ENCODE measurements around the gene COG2.
"Not testable (repeated sequence)": the region's sequence is repeated elsewhere in the genome, so short reads cannot be mapped to it uniquely, and the experiment has no call there.

The COG2 gene

DNA sequence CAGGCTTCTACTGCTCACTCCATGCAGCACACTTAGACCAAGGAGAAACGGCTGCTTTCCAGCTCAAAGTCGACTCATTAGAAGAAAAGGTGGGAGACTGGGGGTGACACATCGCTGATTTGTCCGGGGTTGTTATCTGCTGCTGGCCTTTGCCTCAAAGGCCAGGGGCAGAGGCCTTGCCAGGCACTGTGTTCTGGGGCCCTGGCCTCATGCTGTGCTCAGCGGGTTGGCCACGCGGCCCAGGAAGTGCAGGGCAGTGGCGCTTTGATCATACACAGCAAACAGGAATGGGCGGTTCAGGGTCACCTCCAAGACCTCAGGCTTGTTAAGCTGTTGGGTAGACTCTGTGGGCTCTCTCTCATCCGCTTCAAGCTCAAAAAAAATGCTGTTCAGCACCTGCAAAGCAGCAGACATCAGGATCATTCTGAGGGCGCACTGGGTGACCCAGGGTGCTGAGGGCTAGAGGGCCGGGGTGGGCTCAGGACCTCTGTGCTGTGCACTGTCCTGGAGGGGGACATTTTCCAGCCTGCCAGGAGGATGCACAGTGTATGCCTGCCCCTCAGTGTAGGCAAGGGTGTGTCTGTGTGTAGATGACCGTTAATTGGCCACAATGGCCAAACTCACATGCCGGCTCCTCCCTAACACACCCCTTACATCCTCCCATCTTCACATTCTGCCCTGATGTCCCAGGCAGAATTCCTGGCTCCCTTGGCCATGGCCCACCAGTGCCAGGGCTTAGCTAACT is 60.8 kb downstream of the COG2 start:
- no peak for DNase-seq

DNA sequence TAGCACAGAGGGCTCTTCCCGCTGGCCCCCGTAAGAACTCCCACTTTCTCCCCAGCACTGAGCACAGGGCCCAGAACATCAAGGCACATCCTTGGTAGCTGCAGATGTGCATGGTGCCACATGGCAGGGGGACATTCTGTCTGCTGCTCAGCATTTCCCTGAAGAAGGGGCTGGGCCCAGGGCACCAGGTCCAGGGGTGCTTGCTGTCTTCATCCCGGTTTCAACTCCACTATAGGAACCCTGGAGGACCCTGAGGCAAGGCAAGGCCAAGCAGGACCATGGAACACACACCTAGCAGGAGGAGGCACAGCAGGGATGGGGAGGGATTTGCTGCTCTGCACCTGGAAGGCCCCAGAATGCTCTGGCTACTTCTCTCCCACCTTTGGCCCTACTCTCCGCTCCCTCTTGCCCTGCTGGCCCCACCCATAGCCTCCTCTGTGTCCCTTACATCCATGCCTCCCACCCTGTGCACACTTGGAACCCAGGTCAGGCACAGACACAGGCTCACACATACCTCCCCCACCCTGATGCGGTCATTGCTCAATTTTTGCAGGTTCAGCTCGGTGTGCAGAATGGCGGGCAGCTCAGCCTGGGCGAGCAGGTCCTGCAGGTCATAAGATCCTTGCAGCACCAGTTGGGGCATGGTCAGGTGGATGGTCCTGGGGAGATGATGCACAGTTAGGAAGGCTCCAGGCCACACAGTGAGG is 61.6 kb downstream of the COG2 start:
- no peak for DNase-seq

DNA sequence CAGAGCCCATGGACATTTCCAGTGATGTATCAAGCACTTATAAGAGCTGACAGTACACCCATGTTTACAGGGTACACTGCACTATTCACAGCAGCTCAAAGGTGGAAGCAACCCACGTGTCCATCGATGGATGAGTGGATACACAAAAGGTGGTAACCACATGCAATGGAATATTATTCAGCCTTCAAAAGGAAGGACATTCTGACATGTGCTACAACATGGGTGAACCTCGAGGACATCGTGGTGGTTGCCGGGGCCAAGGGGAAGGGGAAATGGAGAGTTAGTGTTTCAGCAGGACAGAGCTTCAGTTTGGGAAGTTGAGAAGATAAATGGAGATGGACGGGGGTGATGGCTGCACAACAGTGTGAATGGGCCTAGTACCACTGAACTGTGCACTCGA is 62.5 kb downstream of the COG2 start:
- DNase-seq = no peak

DNA sequence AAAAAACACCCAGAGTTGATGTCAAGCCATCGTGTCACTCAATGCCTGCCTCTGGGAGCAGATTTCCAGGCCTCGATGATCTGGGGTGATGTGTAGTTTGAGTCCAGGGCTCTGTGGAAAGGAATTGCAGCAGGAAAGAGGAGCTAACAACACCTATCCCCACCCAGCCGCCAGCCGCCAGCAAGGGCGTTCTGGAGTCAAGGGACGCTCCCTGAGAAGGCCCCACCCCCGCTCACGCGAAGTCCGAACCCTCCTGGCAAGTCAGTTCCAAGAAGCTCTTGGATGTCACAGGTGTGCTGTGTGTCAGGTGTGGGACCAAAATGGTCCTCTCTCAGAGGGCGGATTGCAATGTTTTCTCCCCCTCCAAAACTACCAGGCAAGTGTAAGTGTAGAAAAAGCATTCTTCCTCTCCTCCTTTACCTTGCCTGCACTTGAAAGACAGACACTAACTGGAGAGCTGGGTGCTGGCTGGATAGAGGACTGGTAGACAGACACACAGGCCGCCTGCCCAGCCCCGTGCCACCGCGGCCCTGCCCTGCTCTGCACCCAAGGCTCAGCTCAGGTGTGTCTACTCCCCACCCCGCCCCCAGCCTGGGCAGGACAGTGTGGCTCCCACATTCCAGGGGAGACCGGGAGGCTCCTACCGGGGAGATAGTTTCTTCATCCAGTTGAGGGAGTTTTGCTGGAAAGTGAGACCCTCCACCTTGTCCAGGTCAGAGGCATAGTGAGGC is 63.2 kb downstream of the COG2 start:
- no peak for DNase-seq

DNA sequence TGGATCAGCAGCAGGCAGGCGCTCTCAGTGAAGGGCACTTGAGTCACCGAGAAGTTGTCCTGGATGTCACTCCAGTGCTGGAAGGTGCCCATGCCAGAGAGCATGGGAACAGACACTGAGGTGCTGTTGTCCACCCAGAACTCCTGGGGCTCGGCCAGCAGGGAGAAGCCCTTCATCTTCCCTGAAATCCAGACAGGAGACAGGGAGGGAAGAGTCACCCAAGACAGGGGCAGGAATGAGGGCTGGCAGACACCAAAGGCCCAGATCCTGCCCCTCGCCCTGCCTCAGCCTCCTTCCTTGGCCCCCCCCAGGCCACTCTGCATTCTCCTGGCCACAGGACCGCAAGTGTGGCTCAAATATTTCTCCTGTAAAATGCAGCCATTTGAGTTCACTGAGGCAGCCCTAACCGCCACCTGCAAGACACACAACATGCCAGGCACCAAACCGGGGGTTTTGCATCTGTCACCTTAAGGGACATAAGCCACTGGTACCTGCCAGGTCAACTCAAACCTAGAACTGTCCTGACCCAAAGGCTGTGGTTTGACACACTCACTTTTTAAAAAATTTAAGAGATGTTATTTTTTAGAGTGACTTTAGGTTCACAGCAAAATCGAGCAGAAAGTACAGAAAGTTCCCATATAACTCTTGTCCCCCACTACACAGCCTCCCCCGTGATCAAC is 63.9 kb downstream of the COG2 start:
- no peak for DNase-seq

DNA sequence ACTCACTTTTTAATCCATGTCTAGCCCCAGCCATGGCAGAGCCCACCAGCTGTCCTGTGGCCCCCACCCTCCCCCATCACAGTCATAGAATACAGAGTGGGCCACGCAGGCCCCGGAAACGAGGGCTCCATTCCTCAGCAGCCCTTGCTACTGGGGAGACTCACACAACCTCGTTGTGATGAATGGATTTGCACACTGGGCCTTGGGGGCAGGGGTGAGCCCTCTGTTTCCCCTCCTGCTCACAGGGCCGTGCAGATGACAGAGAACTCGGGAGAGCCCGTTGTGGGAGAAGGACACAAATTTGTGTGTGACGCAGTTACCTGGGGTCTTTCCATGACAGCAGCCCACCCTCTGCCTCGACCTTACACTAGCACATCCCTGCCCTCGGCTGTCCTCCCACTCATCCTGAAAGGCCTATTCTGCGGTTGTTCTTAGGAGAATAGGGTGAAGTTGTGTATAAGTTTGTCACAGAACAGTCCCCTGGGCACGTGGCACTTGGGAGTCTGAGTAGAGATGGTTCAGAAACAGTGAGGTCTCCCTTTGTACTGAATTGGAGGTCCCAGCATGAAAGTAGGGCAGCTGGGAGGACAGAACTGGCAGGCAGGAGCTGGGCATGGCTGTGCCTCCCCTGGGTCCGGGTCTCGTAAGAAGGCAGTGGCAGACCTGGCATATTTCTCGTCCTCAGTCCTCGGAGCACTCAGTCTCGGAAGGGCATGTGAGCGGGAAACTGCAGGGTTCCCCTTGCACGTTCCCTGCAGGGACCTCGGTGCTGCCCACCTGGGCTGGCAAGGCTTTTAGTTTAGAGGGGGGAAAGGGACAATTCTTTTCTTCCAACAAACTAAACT is 64.8 kb downstream of the COG2 start:
- DNase-seq = no peak

DNA sequence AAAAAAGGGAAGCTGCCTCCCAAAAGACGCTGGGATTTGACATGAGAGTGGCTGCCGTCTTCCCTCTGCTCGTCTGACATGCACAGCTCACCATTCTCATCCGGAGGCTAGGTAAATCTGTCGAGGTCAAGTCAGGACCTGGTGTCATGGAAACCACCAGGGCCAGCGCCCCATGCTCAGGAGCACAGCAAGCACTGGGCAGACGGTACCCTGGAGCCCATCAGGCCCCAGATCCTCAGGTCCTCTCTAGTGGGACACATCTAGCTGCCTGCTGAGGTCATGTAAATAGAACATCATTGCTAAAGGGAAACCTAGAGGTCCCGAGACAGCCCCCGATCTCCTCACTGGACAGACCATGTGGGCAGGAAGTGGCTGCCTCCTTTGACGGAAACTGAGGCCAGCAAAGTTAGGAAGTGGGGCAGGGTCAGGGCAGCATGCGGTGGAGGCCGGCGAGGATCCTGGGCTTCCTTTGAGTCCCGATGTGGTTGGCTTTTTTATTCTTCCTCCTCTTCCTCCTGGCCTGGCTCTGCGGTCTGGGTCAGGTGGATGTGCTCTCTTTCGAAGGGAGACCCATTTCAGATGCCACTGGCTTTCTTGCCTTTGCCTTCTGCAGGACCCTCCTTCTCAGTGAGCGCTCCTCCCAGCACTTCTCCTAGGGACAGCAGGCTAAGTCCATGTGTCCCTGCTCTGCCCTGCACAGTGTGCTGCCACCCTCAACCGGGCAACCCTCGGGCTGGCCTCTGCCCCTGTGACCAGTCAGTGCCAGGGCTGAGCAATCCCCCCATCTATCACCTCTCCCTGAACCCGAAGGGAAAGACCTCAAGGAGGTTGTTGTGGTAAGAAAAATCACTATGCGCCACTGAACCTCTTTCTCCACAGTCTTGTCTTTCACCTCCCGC is 65.7 kb downstream of the COG2 start:
- no peak for DNase-seq

DNA sequence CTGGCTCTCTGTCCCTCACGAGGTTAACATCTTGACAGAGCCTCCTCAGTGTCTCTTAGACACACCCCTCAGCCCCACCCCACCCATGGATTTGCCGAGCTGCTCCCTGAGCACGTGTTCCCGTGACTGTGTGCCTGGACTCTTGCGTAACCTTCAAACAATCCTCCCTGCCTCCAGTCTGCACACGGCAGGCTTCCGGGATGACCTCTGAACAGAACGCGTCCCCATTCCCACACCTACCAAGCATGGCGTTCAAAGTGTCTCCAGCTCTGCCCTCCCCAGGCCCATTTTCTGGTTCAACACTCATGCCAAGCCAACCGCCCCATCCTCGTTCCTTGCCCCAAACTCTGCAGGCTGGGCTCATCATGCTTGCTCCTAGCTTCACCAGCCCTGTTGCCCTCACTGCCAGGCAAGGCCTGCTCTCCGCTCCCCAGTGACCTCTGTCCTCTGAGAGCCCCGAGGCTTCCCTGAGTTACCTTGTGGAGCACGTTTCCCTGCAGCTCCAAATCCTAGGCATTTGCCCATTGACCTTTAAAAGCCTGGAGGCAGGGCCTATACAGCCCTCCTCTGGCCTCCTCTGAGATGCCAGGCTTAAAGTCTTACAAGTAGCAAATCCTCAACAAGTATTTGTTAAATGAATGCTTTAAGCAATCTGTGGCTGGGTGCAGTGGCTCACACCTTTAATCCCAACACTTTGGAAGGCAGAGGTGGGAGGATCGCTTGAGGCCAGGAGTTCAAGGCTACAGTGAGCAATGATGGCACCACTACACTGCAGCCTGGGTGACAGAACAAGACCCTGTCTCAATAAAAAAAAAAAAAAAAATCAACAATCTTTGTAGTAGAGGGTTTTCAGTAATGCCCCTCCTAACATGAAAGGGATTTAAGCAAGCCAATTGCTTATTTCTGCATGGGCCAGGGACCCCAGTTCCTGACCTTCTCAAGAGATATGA is 66.6 kb downstream of the COG2 start:
- no peak for DNase-seq

DNA sequence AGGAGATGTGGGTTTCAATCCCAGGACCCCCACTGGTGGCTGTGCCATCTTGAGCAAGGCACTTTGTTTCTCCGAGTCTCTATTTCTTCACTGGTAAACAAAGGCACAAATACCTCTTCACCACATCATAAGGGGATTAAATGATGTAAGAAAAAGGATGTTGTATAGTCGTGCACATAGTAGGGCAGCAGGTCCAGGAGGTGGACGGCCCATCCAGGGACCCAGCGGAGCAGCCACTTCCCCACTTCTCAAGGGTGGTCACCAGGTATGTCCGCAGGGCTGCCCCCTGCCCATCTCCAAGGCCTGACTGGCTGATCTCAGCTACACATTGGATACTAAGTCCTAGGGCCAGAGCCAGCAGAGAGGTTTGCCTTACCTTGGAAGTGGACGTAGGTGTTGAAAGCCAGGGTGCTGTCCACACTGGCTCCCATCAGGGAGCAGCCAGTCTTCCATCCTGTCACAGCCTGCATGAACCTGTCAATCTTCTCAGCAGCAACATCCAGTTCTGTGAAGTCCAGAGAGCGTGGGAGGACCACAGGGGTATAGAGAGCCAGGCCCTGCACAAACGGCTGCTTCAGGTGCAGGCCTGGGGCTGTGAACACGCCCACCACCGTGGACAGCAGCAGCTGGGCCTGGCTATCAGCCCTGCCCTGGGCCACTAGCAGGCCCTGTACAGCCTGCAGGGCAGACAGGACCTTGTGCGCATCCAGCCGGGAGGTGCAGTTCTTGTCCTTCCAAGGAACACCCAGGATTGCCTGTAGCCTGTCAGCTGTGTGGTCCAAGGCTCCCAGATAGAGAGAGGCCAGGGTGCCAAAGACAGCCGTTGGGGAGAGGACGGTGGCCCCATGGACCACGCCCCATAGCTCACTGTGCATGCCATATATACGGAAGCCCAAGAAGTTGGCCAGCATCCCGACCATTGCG is 67.6 kb downstream of the COG2 start:
- no peak for DNase-seq

DNA sequence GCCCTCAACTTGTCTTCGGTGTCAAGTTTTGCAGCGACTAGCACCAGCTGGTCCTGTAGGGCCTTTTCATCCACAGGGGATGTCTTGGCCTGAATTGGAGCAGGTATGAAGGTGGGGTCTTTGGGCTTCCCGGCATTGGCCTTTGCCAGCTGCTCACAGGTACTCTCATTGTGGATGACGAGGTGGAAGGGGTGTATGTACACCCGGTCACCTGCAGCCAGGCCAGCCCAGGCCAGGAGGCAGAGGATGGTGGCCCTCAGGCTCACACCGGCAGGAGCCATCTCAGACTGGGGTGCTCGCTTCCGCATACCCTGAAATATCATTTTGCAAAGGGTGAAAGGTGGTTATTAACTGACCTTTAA is 68.2 kb downstream of the COG2 start:
- no peak for DNase-seq

DNA sequence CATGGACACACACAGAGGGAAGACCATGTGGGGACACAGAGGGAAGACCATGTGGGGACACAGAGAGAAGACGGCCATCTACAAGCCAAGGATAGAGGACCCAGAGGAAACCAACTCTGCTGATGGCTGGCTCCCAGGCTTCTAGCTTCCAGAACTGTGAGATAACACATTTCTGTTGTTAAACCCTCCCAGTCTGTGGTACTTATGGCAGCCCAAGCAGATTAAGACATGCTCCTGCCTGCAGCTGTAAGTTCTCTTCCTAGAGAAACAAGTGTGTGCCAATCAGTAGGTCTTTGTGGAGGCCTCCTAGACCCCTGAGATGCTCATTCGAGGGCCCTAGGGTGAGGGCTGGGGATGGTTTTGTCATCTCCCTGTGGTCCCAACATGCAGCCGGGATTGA is 69.0 kb downstream of the COG2 start:
- DNase-seq = no peak

DNA sequence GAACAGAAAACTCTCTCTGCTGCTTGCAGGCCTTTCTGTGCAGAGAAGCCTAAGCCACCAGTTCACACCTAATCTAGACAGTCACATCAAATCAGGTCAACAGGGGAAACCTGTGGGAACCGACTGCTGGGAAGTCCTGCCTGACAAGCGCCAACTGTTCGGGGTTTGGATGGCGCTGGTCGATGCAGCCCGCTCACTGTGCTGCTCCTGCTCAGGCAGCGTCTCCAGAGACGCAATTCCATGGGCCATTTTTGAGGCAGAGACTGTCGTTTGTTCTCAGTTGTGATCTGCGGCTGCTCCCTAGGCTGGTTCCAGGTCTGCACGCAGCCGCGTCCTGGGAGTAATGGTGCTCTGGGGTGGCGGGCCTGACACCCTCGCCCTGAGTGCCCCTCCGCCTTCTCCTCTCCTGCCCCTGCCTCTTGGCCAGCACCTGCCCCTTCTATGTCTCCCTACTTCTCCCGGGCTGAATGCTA is 70.2 kb downstream of the COG2 start:
- DNase-seq = no peak

DNA sequence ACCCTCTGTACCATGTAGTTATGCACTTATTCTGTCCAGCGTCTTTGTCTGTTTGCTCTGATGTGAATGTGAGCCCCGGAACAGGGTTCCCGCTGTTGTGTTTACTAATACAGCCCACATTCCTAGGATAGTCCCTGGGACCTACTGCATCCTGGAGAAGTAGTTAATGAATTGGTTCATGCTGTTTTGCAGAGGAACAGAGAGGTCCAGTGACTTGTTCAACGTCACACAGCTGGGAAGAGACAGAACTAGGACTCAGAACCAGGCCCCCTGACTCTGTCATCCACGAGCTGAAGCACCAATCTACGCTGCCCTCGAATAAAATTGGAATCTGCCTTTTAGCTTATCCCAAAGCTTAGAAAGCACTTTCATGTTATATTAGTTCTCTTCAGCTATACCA is 70.9 kb downstream of the COG2 start:
- no peak for DNase-seq

DNA sequence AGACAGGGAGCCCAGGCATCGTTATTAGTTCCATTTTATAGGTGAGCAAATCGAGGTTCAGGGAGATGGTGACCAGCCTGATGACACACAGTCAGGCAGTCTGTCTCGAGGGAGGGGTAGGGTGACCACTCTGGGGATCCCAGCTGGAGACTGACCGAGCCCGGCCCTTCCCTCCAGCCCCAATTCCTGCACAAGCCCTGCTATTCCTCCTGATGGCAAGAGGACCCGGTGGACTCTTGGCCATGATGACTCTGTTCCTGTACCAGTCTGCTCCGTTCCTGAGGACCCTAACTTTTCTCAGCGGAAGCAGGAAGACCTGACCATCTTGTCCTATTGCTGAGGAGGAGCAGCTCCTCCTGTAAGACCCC is 71.2 kb downstream of the COG2 start:
- no peak for DNase-seq

DNA sequence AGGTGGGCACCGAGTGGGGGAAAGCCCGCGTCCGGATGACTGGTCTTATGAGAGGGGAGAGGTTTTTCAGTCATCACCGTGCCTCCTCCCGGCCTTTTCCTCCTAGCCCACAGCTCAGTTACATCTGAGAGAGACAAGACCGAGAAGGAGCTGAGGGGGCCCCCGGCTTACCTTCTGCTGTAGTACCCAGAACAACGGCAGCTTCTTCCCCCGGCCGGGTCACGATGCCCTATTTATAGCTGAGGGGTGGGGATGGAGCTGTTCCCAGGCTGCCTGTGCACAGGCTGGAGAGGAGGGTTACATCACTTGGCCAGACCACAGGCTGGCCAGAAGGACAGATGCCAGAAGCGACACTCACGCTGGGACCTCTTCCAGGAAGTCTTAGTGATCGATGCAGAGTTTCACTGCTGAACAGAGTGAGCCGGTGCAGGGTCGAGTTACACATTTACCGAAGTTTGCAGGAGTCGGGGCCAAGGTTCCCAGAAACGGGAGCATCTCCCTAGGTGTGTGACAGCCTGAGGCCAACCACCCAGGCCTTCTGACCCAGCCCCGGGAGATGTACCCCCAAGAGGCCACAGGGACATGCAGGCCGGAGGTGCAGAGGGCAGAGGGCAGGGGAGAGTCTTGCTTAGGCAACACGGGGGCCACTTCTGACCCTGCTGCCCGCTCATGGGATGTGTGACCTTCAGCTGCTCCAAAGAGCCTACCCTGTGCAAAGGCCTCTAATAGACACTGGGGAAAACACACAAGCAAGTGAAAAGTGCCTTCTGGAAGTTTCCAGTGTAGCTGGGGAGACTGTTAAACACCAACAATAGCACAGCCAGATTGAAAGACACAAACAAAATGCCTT is 71.9 kb downstream of the COG2 start, which contains the start of gene AGT:
Gene AGT, minus strand, starts transcription at position 208 of the 850 bp plus-strand sequence. CDS start 3,299 bp downstream, outside the sequence.
- DNase-seq = no peak

DNA sequence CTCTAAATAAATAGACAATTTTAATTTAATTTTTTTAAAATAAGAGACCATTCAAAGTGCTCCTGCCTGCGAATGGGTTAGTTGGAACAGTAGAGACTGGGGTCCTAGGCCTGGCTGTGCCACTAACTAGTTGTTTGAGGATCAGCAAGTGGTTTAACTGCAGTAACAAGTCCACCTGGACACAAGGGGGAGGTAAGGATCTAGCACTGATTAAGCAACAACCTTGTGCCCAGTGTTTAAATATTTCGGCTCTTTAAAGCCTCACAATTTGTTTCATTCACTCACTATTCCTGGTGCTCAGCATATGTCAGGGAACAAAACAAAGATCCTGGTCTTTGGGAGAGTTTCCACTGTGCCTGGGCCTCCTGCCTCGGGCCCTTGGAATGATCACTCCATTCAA is 73.2 kb downstream of the COG2 start:
- DNase-seq = no peak

DNA sequence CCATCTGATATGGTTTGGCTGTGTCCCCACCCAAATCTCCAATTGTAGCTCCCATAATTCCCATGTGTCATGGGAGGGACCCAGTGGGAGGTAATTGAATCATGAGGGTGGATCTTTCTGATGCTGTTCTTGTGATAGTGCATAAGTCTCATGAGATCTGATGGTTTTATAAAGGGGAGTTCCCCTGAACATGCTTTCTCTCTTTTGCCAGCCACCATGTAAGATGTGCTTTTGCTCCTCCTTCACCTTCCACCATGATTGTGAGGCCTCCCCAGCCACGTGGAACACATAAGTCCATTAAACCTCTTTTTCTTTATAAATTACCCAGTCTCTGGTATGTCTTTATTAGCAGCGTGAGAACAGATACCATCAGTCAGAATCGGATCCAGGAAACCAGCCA is 74.2 kb downstream of the COG2 start:
- DNase-seq = not testable (repeated sequence)

DNA sequence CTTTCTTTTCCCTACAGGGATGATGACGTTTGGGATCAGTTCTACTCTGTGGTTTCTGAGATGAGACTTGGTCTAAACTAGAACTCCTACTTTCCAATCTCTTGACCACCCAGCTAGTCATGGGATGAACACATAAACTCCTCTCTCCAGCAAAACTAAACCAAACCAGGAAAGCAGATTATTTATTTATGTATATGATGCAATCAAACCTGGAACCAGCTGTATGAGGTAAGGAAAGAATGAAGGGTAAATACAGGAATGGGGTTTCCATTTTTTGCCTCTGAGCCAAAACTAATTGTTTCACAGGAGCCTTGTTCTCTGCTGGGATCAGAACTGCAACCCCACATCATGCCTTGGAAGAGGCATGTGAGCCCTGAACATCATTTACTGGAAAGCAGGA is 75.0 kb downstream of the COG2 start:
- no peak for DNase-seq
